Endothelial cell of umbilical vein (primary cell): ENCODE data around the gene SIPA1.

ENCODE experiments used
- CTCF ChIP-seq, 2 donors: IDR thresholded peaks; 1 replicate in 1 of 2; 2 replicates in 1 of 2; pipeline ENCODE4 v1.5.1; 2011; ENCODE audit warnings: low read length in 2 of 2, mild to moderate bottlenecking in 2 of 2, moderate library complexity in 2 of 2, control low read depth in 1 of 2, inconsistent platforms in 1 of 2, low read depth in 1 of 2; ENCODE audit not compliant: insufficient read depth in 1 of 2; ENCODE audit errors: extremely low read depth in 1 of 2
- EZH2 ChIP-seq: IDR thresholded peaks from 2 replicates; pipeline ENCODE4 v1.6.1; 2012; ENCODE audit warnings: borderline replicate concordance, low read depth, mild to moderate bottlenecking, moderate library complexity, low read length, inconsistent platforms; ENCODE audit not compliant: severe bottlenecking
- MAX ChIP-seq: IDR thresholded peaks from 2 replicates; pipeline ENCODE4 v1.6.1; 2011; ENCODE audit not compliant: insufficient read depth, insufficient read length
- MYC ChIP-seq: IDR thresholded peaks from one replicate; pipeline ENCODE4 v1.6.1; 2011; ENCODE audit warnings: mild to moderate bottlenecking, low read depth, low read length
- POLR2A ChIP-seq: IDR thresholded peaks from 2 replicates; pipeline ENCODE4 v1.6.1; 2012; ENCODE audit warnings: low read depth, mild to moderate bottlenecking, control low read depth, low read length
- POLR2AphosphoS5 ChIP-seq: IDR thresholded peaks from 2 replicates; pipeline ENCODE4 v1.6.1; 2012; ENCODE audit warnings: low read depth, mild to moderate bottlenecking, control low read depth, low read length, moderate library complexity; ENCODE audit not compliant: insufficient read depth

GRCh38 chr11:65643971-65644370 is 6.1 kb downstream of the SIPA1 start:
- TF ChIP-seq MAX (no peak), CTCF (IDR thresholded peaks at IDR 0.05; ENCODE audit: extremely low read depth in 1 of 2, insufficient read depth in 1 of 2, low read depth in 1 of 2, low read length in 2 of 2) (no peak), POLR2A (no peak), POLR2AphosphoS5 (no peak), EZH2 (no peak), MYC (no peak)
